ENCODE results near the gene IL2RA. TPM values are rescaled to one million over a fixed set of nuclear protein-coding genes. Genes with fewer than 3 reads are reported as not detected.

IL2RA gene
- total RNA-seq, 1 donor from 2014 or later, result 1.3 TPM

- ATAC-seq (no peak), DNase-seq (ENCODE audit: low spot score) (no peak)
Measured at GRCh38 chr10:5992398-5992797, 69.8 kb downstream of the IL2RA start.

- DNase-seq (ENCODE audit: low spot score) (no peak), ATAC-seq (no peak)
Measured at GRCh38 chr10:5991708-5992107, 70.5 kb downstream of the IL2RA start.

- DNase-seq (ENCODE audit: low spot score) (no peak), ATAC-seq (no peak)
Measured at GRCh38 chr10:5989756-5990155, 72.4 kb downstream of the IL2RA start.

GRCh38 chr10:5988336-5988920, 73.7 kb downstream of the IL2RA start:
- DNase-seq (ENCODE audit: low spot score), result no peak
- no peak for ATAC-seq

GRCh38 chr10:5987747-5988146, 74.4 kb downstream of the IL2RA start:
- ATAC-seq, result no peak
- DNase-seq (ENCODE audit: low spot score), result no peak

GRCh38 chr10:5985029-5985428, 77.1 kb downstream of the IL2RA start:
- ATAC-seq (no peak), DNase-seq (ENCODE audit: low spot score) (no peak)

- ATAC-seq (no peak), DNase-seq (ENCODE audit: low spot score) (no peak)
Measured at GRCh38 chr10:5983774-5984173, 78.4 kb downstream of the IL2RA start.

GRCh38 chr10:5981529-5981928, 80.6 kb downstream of the IL2RA start:
- no peak for ATAC-seq
- DNase-seq (ENCODE audit: low spot score), result no peak

GRCh38 chr10:5978230-5978489, 84.0 kb downstream of the IL2RA start:
- ATAC-seq (no peak), DNase-seq (ENCODE audit: low spot score) (no peak)

GRCh38 chr10:5977471-5978229, 84.5 kb downstream of the IL2RA start, which contains the start of gene IL15RA:
Gene IL15RA, minus strand, starts transcription at chr10:5977543. Its CDS starts 51 bp downstream, at chr10:5977492.
- DNase-seq (ENCODE audit: low spot score), result peak; percentile 83
- ATAC-seq, result peak; percentile 85

GRCh38 chr10:5976512-5977470, 85.4 kb downstream of the IL2RA start:
- DNase-seq (ENCODE audit: low spot score), result peak; percentile 74
- peak; percentile 77 for ATAC-seq

- ATAC-seq, result no peak
- DNase-seq (ENCODE audit: low spot score), result no peak
Measured at GRCh38 chr10:5975641-5976473, 86.3 kb downstream of the IL2RA start.

- ATAC-seq, result no peak
- no peak for DNase-seq (ENCODE audit: low spot score)
Measured at GRCh38 chr10:5973069-5973468, 89.1 kb downstream of the IL2RA start.

GRCh38 chr10:5971886-5972285, 90.3 kb downstream of the IL2RA start:
- DNase-seq (ENCODE audit: low spot score) (peak; percentile 38), ATAC-seq (peak; percentile 36)

- DNase-seq (ENCODE audit: low spot score) (peak; percentile 84), ATAC-seq (peak; percentile 86)
Measured at GRCh38 chr10:5971315-5971832, 90.8 kb downstream of the IL2RA start.

- ATAC-seq (no peak), DNase-seq (ENCODE audit: low spot score) (no peak)
Measured at GRCh38 chr10:5970527-5970926, 91.6 kb downstream of the IL2RA start.

- DNase-seq (ENCODE audit: low spot score) (no peak), ATAC-seq (no peak)
Measured at GRCh38 chr10:5970066-5970465, 92.1 kb downstream of the IL2RA start.

- peak; percentile 69 for DNase-seq (ENCODE audit: low spot score)
- peak; percentile 16 for ATAC-seq
Measured at GRCh38 chr10:5968681-5969453, 93.3 kb downstream of the IL2RA start.

- no peak for ATAC-seq
- no peak for DNase-seq (ENCODE audit: low spot score)
Measured at GRCh38 chr10:5968037-5968680, 94.0 kb downstream of the IL2RA start.
